C1 segment of cervical spinal cord (tissue), 14 donors: ENCODE data around the gene PTH2R.
"Not testable (repeated sequence)": the region's sequence is repeated elsewhere in the genome, so short reads cannot be mapped to it uniquely, and the experiment has no call there.

Source experiments
- DNase-seq, 14 donors: peaks; one replicate each; lab custom pipeline; 2025; lab: John Stamatoyannopoulos, UW

Gene PTH2R

GRCh38 chr2:208482453-208483015 is 75.9 kb downstream of the PTH2R start:
- not testable (repeated sequence) for DNase-seq

GRCh38 chr2:208485390-208485789 is 78.8 kb downstream of the PTH2R start:
- DNase-seq, result no peak

GRCh38 chr2:208488686-208489564 is 82.3 kb downstream of the PTH2R start:
- no peak for DNase-seq

- no peak for DNase-seq
Observed at GRCh38 chr2:208489687-208490086, 83.1 kb downstream of the PTH2R start.

GRCh38 chr2:208490492-208490891 is 83.9 kb downstream of the PTH2R start:
- DNase-seq, result no peak

GRCh38 chr2:208491641-208492040 is 85.0 kb downstream of the PTH2R start:
- no peak for DNase-seq

- DNase-seq, result no peak
Observed at GRCh38 chr2:208492069-208492468, 85.5 kb downstream of the PTH2R start.

GRCh38 chr2:208493186-208493585 is 86.6 kb downstream of the PTH2R start:
- DNase-seq, result no peak

GRCh38 chr2:208496129-208496528 is 89.5 kb downstream of the PTH2R start:
- no peak for DNase-seq

GRCh38 chr2:208501206-208501605 is 94.6 kb downstream of the PTH2R start:
- DNase-seq, result no peak

GRCh38 chr2:208502288-208502687 is 95.7 kb downstream of the PTH2R start:
- DNase-seq, result no peak

GRCh38 chr2:208505365-208505764 is 98.8 kb downstream of the PTH2R start:
- not testable (repeated sequence) for DNase-seq

- no peak for DNase-seq
Observed at GRCh38 chr2:208509586-208509985, 103.0 kb downstream of the PTH2R start.

- DNase-seq, result no peak
Observed at GRCh38 chr2:208511016-208511415, 104.4 kb downstream of the PTH2R start.

GRCh38 chr2:208511573-208511972 is 105.0 kb downstream of the PTH2R start:
- no peak for DNase-seq

- no peak for DNase-seq
Observed at GRCh38 chr2:208515099-208515498, 108.5 kb downstream of the PTH2R start.

- not testable (repeated sequence) for DNase-seq
Observed at GRCh38 chr2:208523069-208523468, 116.5 kb downstream of the PTH2R start.

GRCh38 chr2:208525165-208525564 is 118.6 kb downstream of the PTH2R start:
- DNase-seq, result not testable (repeated sequence)

GRCh38 chr2:208529796-208530195 is 123.2 kb downstream of the PTH2R start:
- DNase-seq, result no peak

GRCh38 chr2:208531361-208531760 is 124.8 kb downstream of the PTH2R start:
- no peak for DNase-seq

- not testable (repeated sequence) for DNase-seq
Observed at GRCh38 chr2:208535578-208535977, 129.0 kb downstream of the PTH2R start.

- no peak for DNase-seq
Observed at GRCh38 chr2:208541461-208541988, 134.9 kb downstream of the PTH2R start.

GRCh38 chr2:208541989-208542464 is 135.4 kb downstream of the PTH2R start:
- DNase-seq, result no peak
